GM23338 (cell line): ENCODE data around the gene POLD4.

Source experiments
- CREB1 ChIP-seq: fragments of 250-450 bp; sonication (Bioruptor Pico); IDR thresholded peaks from 2 replicates; pipeline ENCODE4 v1.5.0; 2020; ENCODE audit warnings: low read depth, mild to moderate bottlenecking, moderate library complexity
- CTCF ChIP-seq, 2 experiments: fragments of 200-600 bp in 1 of 2; sonication (generic) in 1 of 2; conservative IDR thresholded peaks; 2 replicates each; pipeline versions ENCODE4 v1.5.1 to v1.6.1; 2016 to 2017; ENCODE audit warnings: antibody characterized with exemption in 2 of 2, low read depth in 2 of 2, mild to moderate bottlenecking in 2 of 2, moderate library complexity in 1 of 2
- EZH2 ChIP-seq: fragments of 200-600 bp; sonication (generic); IDR thresholded peaks from one replicate; pipeline ENCODE4 v1.8.0; 2017; ENCODE audit warnings: antibody characterized with exemption, mild to moderate bottlenecking, low read depth; ENCODE audit not compliant: unreplicated experiment
- EZH2phosphoT487 ChIP-seq: fragments of 200-600 bp; sonication (generic); IDR thresholded peaks from one replicate; pipeline ENCODE4 v1.8.1; 2018; ENCODE audit warnings: antibody characterized with exemption; ENCODE audit not compliant: unreplicated experiment
- JUNB ChIP-seq: IDR thresholded peaks from one replicate; pipeline ENCODE4 v1.6.1; 2016; ENCODE audit warnings: antibody characterized with exemption; ENCODE audit not compliant: unreplicated experiment
- NANOG ChIP-seq: IDR thresholded peaks from 2 replicates; pipeline ENCODE4 v1.6.1; 2016; ENCODE audit warnings: antibody characterized with exemption, borderline replicate concordance
- POLR2AphosphoS5 ChIP-seq: IDR thresholded peaks from 2 replicates; pipeline ENCODE4 v1.6.1; 2016; ENCODE audit warnings: antibody characterized with exemption, low read depth
- REST ChIP-seq: IDR thresholded peaks from one replicate; pipeline ENCODE4 v1.6.1; 2018; ENCODE audit warnings: antibody characterized with exemption; ENCODE audit not compliant: unreplicated experiment
- STAT1 ChIP-seq: IDR thresholded peaks from one replicate; pipeline ENCODE4 v1.6.1; 2016; ENCODE audit warnings: antibody characterized with exemption; ENCODE audit not compliant: unreplicated experiment
- ZNF114 ChIP-seq: fragments of 250-450 bp; sonication (Bioruptor Pico); IDR thresholded peaks from 2 replicates; pipeline ENCODE4 v1.5.0; 2020; ENCODE audit warnings: mild to moderate bottlenecking, moderate library complexity

GRCh38 chr11:67393437-67393836, 40.1 kb upstream of the POLD4 start:
- no peak for TF ChIP-seq CTCF (conservative IDR thresholded peaks at IDR 0.05; ENCODE audit: low read depth in 2 of 2)
- no peak for TF ChIP-seq ZNF114 (CRISPR knock-in tag)
- TF ChIP-seq REST, result no peak
- no peak for TF ChIP-seq CREB1 (CRISPR knock-in tag)
- TF ChIP-seq EZH2, result no peak
- TF ChIP-seq EZH2phosphoT487, result no peak
- TF ChIP-seq POLR2AphosphoS5, result no peak
- TF ChIP-seq JUNB, result no peak
- no peak for TF ChIP-seq NANOG
- no peak for TF ChIP-seq STAT1
